ENCODE results near the gene AGTPBP1.
"Not testable (repeated sequence)": the region's sequence is repeated elsewhere in the genome, so short reads cannot be mapped to it uniquely, and the experiment has no call there.

Gene AGTPBP1

GRCh38 chr9:85586684-85587083, 155.1 kb downstream of the AGTPBP1 start:
- no peaks in the 10 kb centered on the region for H3K27me3 ChIP-seq
- no peak overlapping the region for H3K4me3 ChIP-seq (ENCODE audit: low read depth in 1 of 2, low read length in 1 of 2)
- no peak for TF ChIP-seq CTCF (IDR thresholded peaks at IDR 0.05)
- H3K27ac ChIP-seq: no peak overlapping the region
- peaks cover 22 to 26% of the 10 kb centered on the region in 2 experiments for H3K4me1 ChIP-seq (ENCODE audit: control insufficient read depth in 1 of 2, insufficient read depth in 1 of 2, low read depth in 1 of 2, low read length in 1 of 2)
- H3K36me3 ChIP-seq: peaks cover 71% of the 10 kb centered on the region
- no peaks in the 10 kb centered on the region for H3K9me3 ChIP-seq

GRCh38 chr9:85577353-85577952, 164.3 kb downstream of the AGTPBP1 start:
- H3K27ac ChIP-seq: no peak overlapping the region
- no peak overlapping the region for H3K4me3 ChIP-seq (ENCODE audit: low read depth in 1 of 2, low read length in 1 of 2)
- no peak for TF ChIP-seq CTCF (IDR thresholded peaks at IDR 0.05)
- peaks cover 3 to 10% of the 10 kb centered on the region in 2 experiments for H3K4me1 ChIP-seq (ENCODE audit: control insufficient read depth in 1 of 2, insufficient read depth in 1 of 2, low read depth in 1 of 2, low read length in 1 of 2)
- H3K9me3 ChIP-seq: no peaks in the 10 kb centered on the region
- H3K27me3 ChIP-seq: no peaks in the 10 kb centered on the region
- H3K36me3 ChIP-seq: peaks cover 60% of the 10 kb centered on the region

DNA sequence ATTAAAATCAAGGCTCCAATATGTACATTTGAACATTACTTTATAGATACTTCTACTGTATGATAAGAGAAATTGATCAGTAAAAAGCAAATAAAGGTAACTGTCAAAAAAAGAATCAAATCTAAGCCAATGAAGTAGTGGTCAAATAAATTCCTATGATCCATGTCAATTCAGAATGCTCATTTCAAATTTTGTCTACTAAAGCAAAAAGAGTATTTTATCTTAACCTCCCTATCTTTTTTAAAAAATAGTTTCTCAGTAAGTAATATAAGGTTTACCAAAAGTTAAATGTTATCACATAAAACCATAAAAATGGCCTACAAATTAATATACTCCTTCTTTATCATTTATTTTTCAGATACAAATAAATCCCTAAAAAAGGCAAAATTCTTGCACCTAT, 165.9 kb downstream of the AGTPBP1 start:
- Histone ChIP-seq H3K27me3 (no peaks in the 10 kb centered on the region), H3K4me3 (ENCODE audit: low read depth in 1 of 2, low read length in 1 of 2) (no peak overlapping the region), H3K9me3 (no peaks in the 10 kb centered on the region), H3K36me3 (peaks cover 66% of the 10 kb centered on the region), H3K27ac (no peak overlapping the region), H3K4me1 (ENCODE audit: control insufficient read depth in 1 of 2, insufficient read depth in 1 of 2, low read depth in 1 of 2, low read length in 1 of 2) (no peaks in the 10 kb centered on the region)
- TF ChIP-seq CTCF (IDR thresholded peaks at IDR 0.05): no peak

DNA sequence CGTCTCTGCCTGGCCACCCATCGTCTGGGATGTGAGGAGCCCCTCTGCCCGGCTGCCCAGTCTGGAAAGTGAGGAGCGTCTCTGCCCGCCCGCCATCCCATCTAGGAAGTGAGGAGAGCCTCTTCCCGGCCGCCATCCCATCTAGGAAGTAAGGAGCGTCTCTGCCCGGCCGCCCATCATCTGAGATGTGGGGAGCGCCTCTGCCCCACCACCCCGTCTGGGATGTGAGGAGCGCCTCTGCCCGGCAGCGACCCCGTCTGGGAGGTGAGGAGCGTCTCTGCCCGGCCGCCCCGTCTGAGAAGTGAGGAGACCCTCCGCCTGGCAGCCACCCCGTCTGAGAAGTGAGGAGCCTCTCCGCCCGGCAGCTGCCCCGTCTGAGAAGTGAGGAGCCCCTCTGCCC, 168.2 kb downstream of the AGTPBP1 start:
- not testable (repeated sequence) for H3K9me3 ChIP-seq; H3K4me1 ChIP-seq (ENCODE audit: control insufficient read depth in 1 of 2, insufficient read depth in 1 of 2, low read depth in 1 of 2, low read length in 1 of 2); H3K4me3 ChIP-seq (ENCODE audit: low read depth in 1 of 2, low read length in 1 of 2); H3K27ac ChIP-seq; H3K27me3 ChIP-seq
- peaks cover 63% of the 10 kb centered on the region for H3K36me3 ChIP-seq

DNA sequence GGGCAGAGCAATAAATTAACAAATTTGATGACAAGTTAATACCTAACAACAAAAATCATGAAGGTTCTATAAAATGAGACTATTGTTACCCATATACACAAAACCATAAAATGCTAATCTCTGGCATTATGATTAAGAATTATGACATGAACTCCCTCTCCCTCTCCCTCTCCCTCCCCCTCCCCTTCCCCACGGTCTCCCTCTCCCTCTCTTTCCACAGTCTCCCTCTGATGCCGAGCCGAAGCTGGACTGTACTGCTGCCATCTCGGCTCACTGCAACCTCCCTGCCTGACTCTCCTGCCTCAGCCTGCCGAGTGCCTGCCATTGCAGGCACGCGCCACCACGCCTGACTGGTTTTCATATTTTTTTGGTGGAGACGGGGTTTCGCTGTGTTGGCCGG, 168.8 kb downstream of the AGTPBP1 start:
- H3K4me3 ChIP-seq (ENCODE audit: low read depth in 1 of 2, low read length in 1 of 2); H3K9me3 ChIP-seq; H3K4me1 ChIP-seq (ENCODE audit: control insufficient read depth in 1 of 2, insufficient read depth in 1 of 2, low read depth in 1 of 2, low read length in 1 of 2); H3K27me3 ChIP-seq; H3K27ac ChIP-seq: not testable (repeated sequence)
- H3K36me3 ChIP-seq: peaks cover 62% of the 10 kb centered on the region

- H3K36me3 ChIP-seq: peaks cover 68% of the 10 kb centered on the region
Measured at GRCh38 chr9:85569988-85570387, 171.8 kb downstream of the AGTPBP1 start.

More at GRCh38 chr9:85569988-85570387, 171.8 kb downstream of the AGTPBP1 start:
- no peaks in the 10 kb centered on the region for H3K4me1 ChIP-seq (ENCODE audit: control insufficient read depth in 1 of 2, insufficient read depth in 1 of 2, low read depth in 1 of 2, low read length in 1 of 2)
- H3K9me3 ChIP-seq: no peaks in the 10 kb centered on the region
- H3K4me3 ChIP-seq (ENCODE audit: low read depth in 1 of 2, low read length in 1 of 2): no peak overlapping the region
- TF ChIP-seq CTCF (IDR thresholded peaks at IDR 0.05): no peak
- no peak overlapping the region for H3K27ac ChIP-seq
- H3K27me3 ChIP-seq: no peaks in the 10 kb centered on the region
